Ovary (tissue), 3 donors: Measurements from ENCODE around the gene ATP5F1E.

ENCODE experiments used
- CTCF ChIP-seq, 3 donors: fragments of 450-650 bp in 2 of 3; fragments of 200-600 bp in 1 of 3; IDR thresholded peaks; one replicate each; pipeline versions ENCODE4 v1.5.1 to v1.8.0; 2016 to 2022; ENCODE audit warnings: antibody characterized with exemption in 3 of 3, mild to moderate bottlenecking in 1 of 3
- EP300 ChIP-seq: sonication (generic); formaldehyde crosslinking; IDR thresholded peaks from one replicate; pipeline ENCODE4 v1.6.1; 2017; ENCODE audit warnings: antibody characterized with exemption
- POLR2A ChIP-seq: fragments of 450-650 bp; IDR thresholded peaks from one replicate; pipeline ENCODE4 v1.6.1; 2017; ENCODE audit warnings: antibody characterized with exemption, mild to moderate bottlenecking, moderate library complexity
- donor health status: DM: no; HTN: no; CAD: no.

- TF ChIP-seq POLR2A (no peak), CTCF (IDR thresholded peaks at IDR 0.05) (no peak), EP300 (no peak)
These were observed 31.5 kb upstream of the ATP5F1E start for GRCh38 chr20:59063358-59064213.
